ENCODE data around the gene PDSS1. TPM values are rescaled to one million over a fixed set of nuclear protein-coding genes. Genes with fewer than 3 reads are reported as not detected.
"Not testable (repeated sequence)": the region's sequence is repeated elsewhere in the genome, so short reads cannot be mapped to it uniquely, and the experiment has no call there.

The PDSS1 gene
- total and polyA plus RNA-seq, 10 donors: 2.9 to 8.4 (median 7.3) TPM

GRCh38 chr10:26684667-26685264 lies 12.7 kb upstream of the PDSS1 start:
- H3K36me3 ChIP-seq; H3K4me3 ChIP-seq; DNase-seq; H3K9me3 ChIP-seq; intact Hi-C loops (cut with DNase I; ENCODE audit: low total_unique reads); H3K27me3 ChIP-seq (replicated peaks in 1 of 7): not testable (repeated sequence)
- TF ChIP-seq, protein P1, sequence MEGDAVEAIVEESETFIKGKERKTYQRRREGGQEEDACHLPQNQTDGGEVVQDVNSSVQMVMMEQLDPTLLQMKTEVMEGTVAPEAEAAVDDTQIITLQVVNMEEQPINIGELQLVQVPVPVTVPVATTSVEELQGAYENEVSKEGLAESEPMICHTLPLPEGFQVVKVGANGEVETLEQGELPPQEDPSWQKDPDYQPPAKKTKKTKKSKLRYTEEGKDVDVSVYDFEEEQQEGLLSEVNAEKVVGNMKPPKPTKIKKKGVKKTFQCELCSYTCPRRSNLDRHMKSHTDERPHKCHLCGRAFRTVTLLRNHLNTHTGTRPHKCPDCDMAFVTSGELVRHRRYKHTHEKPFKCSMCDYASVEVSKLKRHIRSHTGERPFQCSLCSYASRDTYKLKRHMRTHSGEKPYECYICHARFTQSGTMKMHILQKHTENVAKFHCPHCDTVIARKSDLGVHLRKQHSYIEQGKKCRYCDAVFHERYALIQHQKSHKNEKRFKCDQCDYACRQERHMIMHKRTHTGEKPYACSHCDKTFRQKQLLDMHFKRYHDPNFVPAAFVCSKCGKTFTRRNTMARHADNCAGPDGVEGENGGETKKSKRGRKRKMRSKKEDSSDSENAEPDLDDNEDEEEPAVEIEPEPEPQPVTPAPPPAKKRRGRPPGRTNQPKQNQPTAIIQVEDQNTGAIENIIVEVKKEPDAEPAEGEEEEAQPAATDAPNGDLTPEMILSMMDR (IDR thresholded peaks at IDR 0.05 in 8 of 11, conservative IDR thresholded peaks at IDR 0.05 in 3 of 11): peak in 10 of 11 experiments; percentile 12 to 74 (median 52)
- WGBS, 5 donors: 23 to 28% (median 24%) methylated on average over 6 of the region's 6 CpGs
- Histone ChIP-seq H3K27ac (peak overlapping the region in 1 of 8 donors; percentile 3), H3K4me1 (peaks cover 0 to 16% (median 0%) of the 10 kb centered on the region in 6 donors)

DNA sequence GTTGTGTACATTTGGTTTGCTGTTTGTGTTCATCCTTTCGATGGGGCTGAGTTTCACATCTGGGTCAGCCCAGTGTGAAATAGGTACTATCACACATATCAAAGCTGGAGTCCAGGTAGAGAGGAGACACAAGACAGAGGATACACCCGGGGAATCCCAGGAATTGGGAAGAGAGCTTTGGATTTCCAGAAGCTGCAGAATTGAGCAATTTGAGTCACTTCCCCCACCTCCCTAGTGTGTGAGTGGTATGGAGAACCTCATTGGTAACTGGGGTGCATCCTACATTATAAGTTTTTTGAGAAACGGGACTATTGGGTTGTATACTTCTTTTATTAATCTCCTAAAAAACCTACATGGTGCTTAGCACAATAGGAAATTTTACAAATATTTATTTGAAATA lies 12.1 kb upstream of the PDSS1 start:
- TF ChIP-seq POLR2AphosphoS5 (IDR thresholded peaks at IDR 0.05) (no peak), POLR2A (IDR thresholded peaks at IDR 0.05) (no peak)
- TF ChIP-seq, protein P1 (IDR thresholded peaks at IDR 0.05 in 8 of 11, conservative IDR thresholded peaks at IDR 0.05 in 3 of 11): no peak

GRCh38 chr10:26689399-26689798 lies 8.1 kb upstream of the PDSS1 start:
- intact Hi-C loops (cut with DNase I; ENCODE audit: low total_unique reads): no loop called here
- H3K36me3 ChIP-seq: no peaks in the 10 kb centered on the region
- H3K4me1 ChIP-seq: peaks cover 0 to 16% (median 0%) of the 10 kb centered on the region in 6 donors
- no peak for DNase-seq
- H3K27ac ChIP-seq: peak overlapping the region in 2 of 8 donors; percentile 68 to 71
- WGBS, 5 donors: 69 to 84% (median 81%) methylated on average over 4 of the region's 4 CpGs
- H3K27me3 ChIP-seq (replicated peaks in 1 of 7): peaks cover 0 to 19% (median 0%) of the 10 kb centered on the region in 7 donors
- no peak for TF ChIP-seq POLR2A (IDR thresholded peaks at IDR 0.05)
- TF ChIP-seq, protein P1 (IDR thresholded peaks at IDR 0.05 in 8 of 11, conservative IDR thresholded peaks at IDR 0.05 in 3 of 11): no peak
- no peak for TF ChIP-seq POLR2AphosphoS5 (IDR thresholded peaks at IDR 0.05)
- no peak overlapping the region for H3K4me3 ChIP-seq
- no peaks in the 10 kb centered on the region for H3K9me3 ChIP-seq

More for the DNA sequence above, 12.1 kb upstream of the PDSS1 start:
- Histone ChIP-seq H3K27ac (no peak overlapping the region), H3K36me3 (no peaks in the 10 kb centered on the region), H3K27me3 (replicated peaks in 1 of 7) (peaks cover 0 to 12% (median 0%) of the 10 kb centered on the region in 7 donors), H3K4me1 (peaks cover 0 to 16% (median 0%) of the 10 kb centered on the region in 6 donors), H3K4me3 (no peak overlapping the region), H3K9me3 (no peaks in the 10 kb centered on the region)
- no peak for DNase-seq
- intact Hi-C loops (cut with DNase I; ENCODE audit: low total_unique reads): no loop called here
- 78 to 95% (median 86%) methylated on average over 3 of the region's 3 CpGs for WGBS, 5 donors

GRCh38 chr10:26690731-26691475 lies 6.6 kb upstream of the PDSS1 start:
- Histone ChIP-seq H3K4me1 (peaks cover 0 to 6% (median 0%) of the 10 kb centered on the region in 6 donors), H3K9me3 (no peaks in the 10 kb centered on the region), H3K36me3 (no peaks in the 10 kb centered on the region), H3K27ac (peak overlapping the region in 4 of 8 donors; percentile 32 to 71 (median 52)), H3K27me3 (replicated peaks in 1 of 7) (peaks cover 0 to 11% (median 0%) of the 10 kb centered on the region in 7 donors), H3K4me3 (no peak overlapping the region)
- no peak for TF ChIP-seq POLR2A (IDR thresholded peaks at IDR 0.05)
- TF ChIP-seq POLR2AphosphoS5 (IDR thresholded peaks at IDR 0.05): no peak
- TF ChIP-seq, protein P1 (IDR thresholded peaks at IDR 0.05 in 8 of 11, conservative IDR thresholded peaks at IDR 0.05 in 3 of 11): no peak
- no peak for DNase-seq
- WGBS, 5 donors: 38 to 62% (median 47%) methylated on average over 6 of the region's 6 CpGs
- intact Hi-C loops (cut with DNase I; ENCODE audit: low total_unique reads): no loop called here

- intact Hi-C loops (cut with DNase I; ENCODE audit: low total_unique reads); H3K27ac ChIP-seq; DNase-seq; H3K36me3 ChIP-seq; H3K9me3 ChIP-seq; H3K4me3 ChIP-seq: not testable (repeated sequence)
- WGBS, 5 donors: 84 to 93% (median 85%) methylated on average over 4 of the region's 4 CpGs
- peaks cover 0 to 11% (median 0%) of the 10 kb centered on the region in 7 donors for H3K27me3 ChIP-seq (replicated peaks in 1 of 7)
- peaks cover 8 to 33% (median 20%) of the 10 kb centered on the region in 6 donors for H3K4me1 ChIP-seq
Observed at GRCh38 chr10:26694536-26694935, 3.0 kb upstream of the PDSS1 start.

Data from spleen (tissue), 11 donors.